Thoracic aorta (tissue), 2 donors: ENCODE results near the gene SLC15A3. TPM values are rescaled to one million over a fixed set of nuclear protein-coding genes. Genes with fewer than 3 reads are reported as not detected.

Experiments
- ATAC-seq: fragments of 150-250 bp; one replicate; pipeline ENCODE4 v1.8.0; 2017; ENCODE audit warnings: low read depth; ENCODE audit not compliant: insufficient number of reproducible peaks, low FRiP score
- DNase-seq: peaks from one replicate; pipeline ENCODE4 v3.0.0-alpha.2; 2020; ENCODE audit warnings: low spot score
- H3K27ac ChIP-seq, 2 donors: fragments of 200-600 bp; sonication (generic); 1 replicate in 1 of 2; 2 replicates in 1 of 2; pipeline ENCODE4 v1.5.1; 2016; ENCODE audit warnings: mild to moderate bottlenecking in 2 of 2, moderate library complexity in 2 of 2
- H3K27me3 ChIP-seq: fragments of 200-600 bp; sonication (generic); replicated peaks from 2 replicates; pipeline ENCODE4 v1.6.0; 2016; ENCODE audit warnings: mild to moderate bottlenecking; ENCODE audit not compliant: insufficient read depth
- H3K36me3 ChIP-seq: fragments of 200-600 bp; sonication (generic); one replicate; pipeline ENCODE4 v1.5.1; 2016
- H3K4me1 ChIP-seq, 2 donors: fragments of 200-600 bp; sonication (generic); 1 replicate in 1 of 2; 2 replicates in 1 of 2; pipeline versions ENCODE4 v1.5.1 to v1.6.0; 2016; ENCODE audit warnings: low read depth in 2 of 2, mild to moderate bottlenecking in 1 of 2; ENCODE audit not compliant: control insufficient read depth in 1 of 2
- H3K4me3 ChIP-seq: fragments of 200-600 bp; sonication (generic); 2 replicates; pipeline ENCODE4 v1.5.1; 2016; ENCODE audit warnings: mild to moderate bottlenecking
- H3K9me3 ChIP-seq: fragments of 200-600 bp; sonication (generic); 2 replicates; pipeline ENCODE4 v1.5.1; 2016
- total RNA-seq, 2 donors: library from RNA; depleted of rRNA; stranded (reverse); fragments of >200 nt; gene quantifications; one replicate each; pipeline versions ENCODE4 v1.1.0 to v1.2.3, GENCODE V29; 2016
- TF ChIP-seq, protein P1 (sequence below): fragments of 200-600 bp; sonication (generic); IDR thresholded peaks from one replicate; pipeline ENCODE4 v1.5.1; 2019; ENCODE audit warnings: antibody characterized with exemption

The SLC15A3 gene
- total RNA-seq, 2 donors from 2014 or later, result 27.7 to 29.5 TPM

DNA sequence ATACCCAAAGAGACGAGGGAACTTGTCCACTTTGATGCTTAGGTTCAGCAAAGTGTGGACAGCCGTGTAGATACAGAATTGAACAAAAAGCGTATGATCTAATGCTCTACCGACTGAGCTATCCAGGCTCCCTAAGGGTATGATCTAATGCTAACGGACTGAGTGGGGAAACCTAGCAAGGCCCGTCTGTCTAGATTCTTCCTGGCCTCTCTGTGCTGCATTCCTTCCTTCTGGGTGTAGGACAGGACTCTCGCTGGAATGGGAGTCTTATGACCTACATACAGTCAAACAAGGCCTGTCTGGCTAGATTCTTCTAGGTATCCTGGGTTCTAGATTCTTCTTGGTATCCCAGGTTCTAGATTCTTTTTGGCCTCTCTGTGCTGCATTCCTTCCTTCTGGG lies 8.4 kb upstream of the SLC15A3 start:
- ATAC-seq, result no peak

DNA sequence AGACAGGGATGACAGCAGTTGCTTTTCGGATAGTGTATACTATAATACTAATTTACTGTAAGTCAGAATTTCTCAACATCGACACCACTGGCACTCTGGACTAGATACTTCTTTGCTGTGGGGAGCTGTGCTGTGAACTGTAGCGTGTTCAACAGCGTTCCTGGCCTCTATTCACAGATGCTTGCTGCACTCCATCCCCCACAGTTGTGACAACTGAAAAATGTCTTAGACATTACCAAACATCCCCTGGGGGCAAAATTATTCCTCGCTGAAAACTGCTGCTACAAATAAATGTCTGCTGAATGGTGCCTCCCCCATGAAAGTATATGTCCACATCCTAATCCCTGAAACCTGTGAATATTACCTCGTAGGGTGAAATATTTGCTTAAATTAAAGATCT lies 7.5 kb upstream of the SLC15A3 start:
- TF ChIP-seq, protein P1, sequence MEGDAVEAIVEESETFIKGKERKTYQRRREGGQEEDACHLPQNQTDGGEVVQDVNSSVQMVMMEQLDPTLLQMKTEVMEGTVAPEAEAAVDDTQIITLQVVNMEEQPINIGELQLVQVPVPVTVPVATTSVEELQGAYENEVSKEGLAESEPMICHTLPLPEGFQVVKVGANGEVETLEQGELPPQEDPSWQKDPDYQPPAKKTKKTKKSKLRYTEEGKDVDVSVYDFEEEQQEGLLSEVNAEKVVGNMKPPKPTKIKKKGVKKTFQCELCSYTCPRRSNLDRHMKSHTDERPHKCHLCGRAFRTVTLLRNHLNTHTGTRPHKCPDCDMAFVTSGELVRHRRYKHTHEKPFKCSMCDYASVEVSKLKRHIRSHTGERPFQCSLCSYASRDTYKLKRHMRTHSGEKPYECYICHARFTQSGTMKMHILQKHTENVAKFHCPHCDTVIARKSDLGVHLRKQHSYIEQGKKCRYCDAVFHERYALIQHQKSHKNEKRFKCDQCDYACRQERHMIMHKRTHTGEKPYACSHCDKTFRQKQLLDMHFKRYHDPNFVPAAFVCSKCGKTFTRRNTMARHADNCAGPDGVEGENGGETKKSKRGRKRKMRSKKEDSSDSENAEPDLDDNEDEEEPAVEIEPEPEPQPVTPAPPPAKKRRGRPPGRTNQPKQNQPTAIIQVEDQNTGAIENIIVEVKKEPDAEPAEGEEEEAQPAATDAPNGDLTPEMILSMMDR, result no peak
- Histone ChIP-seq H3K27me3 (no peaks in the 10 kb centered on the region), H3K4me1 (no peaks in the 10 kb centered on the region), H3K27ac (no peak overlapping the region), H3K4me3 (no peak overlapping the region), H3K36me3 (no peaks in the 10 kb centered on the region), H3K9me3 (no peaks in the 10 kb centered on the region)
- no peak for ATAC-seq
- no peak for DNase-seq

More for the DNA sequence above, 8.4 kb upstream of the SLC15A3 start:
- Histone ChIP-seq H3K9me3 (no peaks in the 10 kb centered on the region), H3K4me3 (no peak overlapping the region), H3K27ac (no peak overlapping the region), H3K27me3 (no peaks in the 10 kb centered on the region), H3K4me1 (no peaks in the 10 kb centered on the region), H3K36me3 (no peaks in the 10 kb centered on the region)
- DNase-seq, result no peak
- TF ChIP-seq, protein P1, result no peak

DNA sequence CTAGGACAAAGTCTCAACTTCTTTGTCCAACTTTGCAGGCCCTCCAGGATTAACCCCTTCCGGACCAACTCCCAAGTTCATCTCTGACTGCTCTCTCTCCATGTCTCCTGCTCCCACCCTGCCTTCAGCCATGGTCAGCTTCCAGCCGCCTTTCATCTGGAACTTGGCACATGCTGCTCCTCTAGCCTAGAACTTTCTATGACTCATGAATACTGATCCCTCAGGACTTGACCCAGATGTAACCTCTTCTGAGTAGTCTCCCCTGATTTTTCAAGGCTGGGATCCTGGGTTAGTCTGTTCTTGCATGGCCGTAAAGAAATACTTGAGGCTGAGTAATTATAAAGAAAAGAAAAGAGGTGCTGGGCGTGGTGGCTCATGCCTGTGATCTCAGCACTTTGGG lies 5.2 kb upstream of the SLC15A3 start:
- ATAC-seq (no peak), DNase-seq (no peak)
- Histone ChIP-seq H3K27ac (no peak overlapping the region), H3K4me1 (peaks cover 0 to 4% of the 10 kb centered on the region in 2 donors), H3K4me3 (no peak overlapping the region), H3K27me3 (no peaks in the 10 kb centered on the region), H3K36me3 (no peaks in the 10 kb centered on the region), H3K9me3 (no peaks in the 10 kb centered on the region)
- TF ChIP-seq, protein P1, result no peak

DNA sequence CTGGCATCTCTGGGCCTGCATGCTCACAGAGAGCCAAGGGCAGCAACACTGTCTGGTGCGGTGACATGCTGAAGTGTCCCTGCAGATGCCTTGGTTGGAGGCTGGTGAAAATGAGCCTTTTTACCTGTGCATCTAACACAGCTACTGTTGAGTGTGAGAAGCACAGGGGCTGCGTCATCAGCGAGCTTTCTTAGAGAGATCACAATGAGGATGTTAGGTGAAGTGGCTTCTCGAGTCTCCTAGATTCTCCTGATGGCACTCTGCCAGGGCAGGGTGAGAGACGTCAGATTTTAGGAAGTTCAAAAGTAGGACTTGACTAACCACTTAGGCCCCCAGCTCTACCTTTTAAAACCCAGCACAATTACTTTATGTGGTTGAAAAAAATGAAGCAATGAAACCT lies 3.6 kb upstream of the SLC15A3 start:
- H3K4me1 ChIP-seq, result peaks cover 4 to 5% of the 10 kb centered on the region in 2 donors
- no peak overlapping the region for H3K4me3 ChIP-seq
- no peaks in the 10 kb centered on the region for H3K36me3 ChIP-seq
- no peak for ATAC-seq
- H3K27me3 ChIP-seq, result no peaks in the 10 kb centered on the region
- no peaks in the 10 kb centered on the region for H3K9me3 ChIP-seq
- TF ChIP-seq, protein P1, result no peak
- no peak for DNase-seq
- H3K27ac ChIP-seq, result no peak overlapping the region

DNA sequence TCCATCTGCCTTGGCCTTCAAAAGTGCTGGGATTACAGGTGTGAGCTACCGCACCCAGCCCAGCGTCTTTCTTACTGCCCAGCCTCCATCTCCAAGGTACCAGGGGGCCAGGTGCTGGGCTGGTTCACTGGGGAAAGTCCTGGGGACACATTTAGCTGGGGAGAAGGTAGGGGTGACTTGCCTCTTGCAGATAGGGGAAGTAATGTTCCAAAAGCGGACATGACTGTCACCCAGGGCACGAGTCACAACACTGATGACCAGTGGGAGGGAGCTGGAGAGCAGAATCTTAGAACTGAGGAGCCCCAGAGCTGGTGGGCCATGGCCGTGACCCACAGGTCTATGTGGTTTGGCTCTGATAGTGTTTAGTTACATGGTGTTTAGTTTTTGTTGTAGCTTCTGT lies 2.4 kb upstream of the SLC15A3 start:
- DNase-seq, result no peak
- Histone ChIP-seq H3K36me3 (no peaks in the 10 kb centered on the region), H3K9me3 (no peaks in the 10 kb centered on the region), H3K4me3 (no peak overlapping the region), H3K4me1 (peaks cover 11 to 13% of the 10 kb centered on the region in 2 donors), H3K27me3 (no peaks in the 10 kb centered on the region), H3K27ac (no peak overlapping the region)
- ATAC-seq, result no peak
- TF ChIP-seq, protein P1, result no peak
